A549 (cell line): Measurements from ENCODE around the gene HOMER2. TPM values are rescaled to one million over a fixed set of nuclear protein-coding genes. Genes with fewer than 3 reads are reported as not detected.
"Not testable (repeated sequence)": the region's sequence is repeated elsewhere in the genome, so short reads cannot be mapped to it uniquely, and the experiment has no call there.

Experiments used
- ATAC-seq, 2 experiments: fragments of 200-7000 bp in 1 of 2; fragments of >200 bp in 1 of 2; cut with Nextera tagmentation in 1 of 2; cut with Tn5 transposase in 1 of 2; 3 replicates each; pipeline versions ENCODE4 v1.8.0 to v1.9.1; 2018 to 2020; ENCODE audit warnings: mild to moderate bottlenecking in 1 of 2, moderate library complexity in 1 of 2
- CTCF ChIA-PET: fragments of 300-600 bp; sonication (Branson Sonifier 250); formaldehyde crosslinking; extraction: SDS; loops from one replicate; lab custom pipeline; 2021; ENCODE audit warnings: antibody characterized with exemption, inconsistent platforms; lab: Yijun Ruan, JAX
- POLR2A ChIA-PET: fragments of 350-600 bp; formaldehyde crosslinking; extraction: SDS; loops from one replicate; lab custom pipeline; 2021; ENCODE audit warnings: antibody characterized with exemption, inconsistent platforms; lab: Yijun Ruan, JAX
- DNase-seq, 2 experiments: peaks; one replicate each; pipeline versions ENCODE4 v3.0.0 to v3.0.0-alpha.2; 2011 to 2016; ENCODE audit warnings: low read depth in 1 of 2, low spot score in 1 of 2
- FAIRE-seq: peaks from 2 replicates; lab custom pipeline; 2011; peaks lifted over from hg19 to GRCh38; lab: Jason Lieb, UNC
- H3K27ac ChIP-seq, 2 experiments: fragments of >200 bp; sonication (Bioruptor Twin); formaldehyde crosslinking; 3 replicates each; pipeline ENCODE4 v1.5.1; 2016 to 2017
- H3K4me1 ChIP-seq: fragments of >200 bp; sonication (Bioruptor Twin); formaldehyde crosslinking; 3 replicates; pipeline ENCODE4 v1.6.1; 2016
- H3K4me2 ChIP-seq: fragments of >200 bp; sonication (Bioruptor Twin); formaldehyde crosslinking; 3 replicates; pipeline ENCODE4 v1.6.1; 2016
- H3K4me3 ChIP-seq: fragments of >200 bp; sonication (Bioruptor Twin); formaldehyde crosslinking; 3 replicates; pipeline ENCODE4 v1.5.1; 2016
- H3K9me3 ChIP-seq: fragments of >200 bp; sonication (Bioruptor Twin); formaldehyde crosslinking; 3 replicates; pipeline ENCODE4 v1.6.1; 2016
- BCL3 ChIP-seq: fragments of >200 bp; sonication (Bioruptor Twin); formaldehyde crosslinking; IDR thresholded peaks from 3 replicates; pipeline ENCODE4 v1.6.1; 2016
- CHD2 ChIP-seq: fragments of 150-350 bp; IDR thresholded peaks from 2 replicates; pipeline ENCODE4 v1.6.1; 2014; ENCODE audit warnings: low read length; ENCODE audit not compliant: partially characterized antibody
- CTCF ChIP-seq: fragments of >200 bp; sonication (Bioruptor Twin); formaldehyde crosslinking; IDR thresholded peaks from 3 replicates; pipeline ENCODE4 v1.5.1; 2016
- EHF ChIP-seq: fragments of 250-450 bp; sonication (Bioruptor Pico); IDR thresholded peaks from 2 replicates; pipeline ENCODE4 v1.5.0; 2020; ENCODE audit warnings: mild to moderate bottlenecking
- ESRRA ChIP-seq: fragments of 150-350 bp; IDR thresholded peaks from 2 replicates; pipeline ENCODE4 v1.6.1; 2014; ENCODE audit warnings: mild to moderate bottlenecking, low read length, borderline replicate concordance
- FOSB ChIP-seq: fragments of 250-450 bp; sonication (Bioruptor Pico); IDR thresholded peaks from 2 replicates; pipeline ENCODE4 v1.5.0; 2020; ENCODE audit warnings: mild to moderate bottlenecking, moderate library complexity
- FOXS1 ChIP-seq: fragments of 250-450 bp; sonication (Bioruptor Pico); IDR thresholded peaks from 2 replicates; pipeline ENCODE4 v1.5.0; 2020; ENCODE audit warnings: mild to moderate bottlenecking, moderate library complexity
- HES2 ChIP-seq: fragments of >200 bp; sonication (Bioruptor Twin); formaldehyde crosslinking; IDR thresholded peaks from 2 replicates; pipeline ENCODE4 v1.6.1; 2016
- NFE2L2 ChIP-seq: fragments of 150-350 bp; conservative IDR thresholded peaks from 2 replicates; pipeline ENCODE4 v1.6.1; 2014; ENCODE audit warnings: low read length
- NPAS2 ChIP-seq: fragments of 250-450 bp; sonication (Bioruptor Pico); IDR thresholded peaks from 2 replicates; pipeline ENCODE4 v1.8.0; 2022; ENCODE audit warnings: mild to moderate bottlenecking, moderate library complexity, borderline replicate concordance
- REST ChIP-seq: fragments of 200-600 bp; sonication (generic); IDR thresholded peaks from 2 replicates; pipeline ENCODE4 v1.6.1; 2016; ENCODE audit warnings: antibody characterized with exemption, mild to moderate bottlenecking, moderate library complexity
- SMC3 ChIP-seq: fragments of >200 bp; sonication (Bioruptor Twin); formaldehyde crosslinking; IDR thresholded peaks from 3 replicates; pipeline ENCODE4 v1.6.1; 2018; ENCODE audit warnings: inconsistent platforms
- TP53 ChIP-seq: fragments of 250-450 bp; sonication (Bioruptor Pico); IDR thresholded peaks from 2 replicates; pipeline ENCODE4 v1.5.0; 2021; ENCODE audit warnings: mild to moderate bottlenecking, moderate library complexity
- ZC3H11A ChIP-seq: fragments of 450-650 bp; IDR thresholded peaks from 2 replicates; pipeline ENCODE4 v1.6.1; 2014; ENCODE audit warnings: antibody characterized with exemption, mild to moderate bottlenecking
- WGBS: methylation state at CpG from one replicate; pipeline ENCODE4 v1.1.6; 2017; ENCODE audit errors: missing lambda C conversion rate; 5-methylcytosine and 5-hydroxymethylcytosine counted together
- polyA plus RNA-seq, 4 experiments: library from polyadenylated mRNA; depleted of rRNA in 3 of 4; stranded (reverse); fragments of >200 nt; fragmentation: RNase III in 1 of 4; extraction: RNeasy Plus Mini Kit Qiagen cat#74134 plus additional on column Dnase treatment in 1 of 4; gene quantifications; 2 replicates in 3 of 4; 3 replicates in 1 of 4; pipeline ENCODE4 v1.2.3, GENCODE V29; 2011 to 2017

HOMER2 gene
- polyA plus RNA-seq, 2 of the 4 experiments (the other 2 are of a cell fraction): 9.4 to 15.4 TPM

GRCh38 chr15:82823049-82823448 lies 129.5 kb downstream of the HOMER2 start:
- Histone ChIP-seq H3K4me3 (no peak overlapping the region), H3K4me2 (no peak overlapping the region), H3K9me3 (peaks cover 7% of the 10 kb centered on the region), H3K4me1 (peaks cover 4% of the 10 kb centered on the region; the same call in 2 of the 3 replicates), H3K27ac (no peak overlapping the region)
- ChIA-PET CTCF (no interaction called here), POLR2A (no interaction called here)
- ATAC-seq (no peak), FAIRE-seq (no peak), DNase-seq (no peak)
- TF ChIP-seq NFE2L2 (no peak), BCL3 (no peak), FOXS1 (no peak), SMC3 (no peak), ESRRA (no peak), ZC3H11A (no peak), FOSB (CRISPR knock-in tag) (no peak)
- 97% methylated on average over 5 of the region's 5 CpGs for WGBS

- ATAC-seq, H3K4me2 ChIP-seq, H3K9me3 ChIP-seq, H3K27ac ChIP-seq, DNase-seq, CTCF ChIA-PET, H3K4me1 ChIP-seq, H3K4me3 ChIP-seq, POLR2A ChIA-PET: not testable (repeated sequence)
- FAIRE-seq: peak; percentile 7
Measured at GRCh38 chr15:82821851-82822250, 130.7 kb downstream of the HOMER2 start.

GRCh38 chr15:82821396-82821795 lies 131.1 kb downstream of the HOMER2 start:
- not testable (repeated sequence) for FAIRE-seq

GRCh38 chr15:82820128-82820527 lies 132.4 kb downstream of the HOMER2 start:
- CTCF ChIA-PET: no interaction called here
- POLR2A ChIA-PET: no interaction called here
- peaks cover 7% of the 10 kb centered on the region for H3K9me3 ChIP-seq
- FAIRE-seq: no peak
- no peak overlapping the region for H3K27ac ChIP-seq
- no peak overlapping the region for H3K4me3 ChIP-seq
- DNase-seq: no peak
- no peak overlapping the region for H3K4me2 ChIP-seq
- TF ChIP-seq NFE2L2: no peak
- no peak for TF ChIP-seq EHF (CRISPR knock-in tag)
- TF ChIP-seq HES2: no peak
- no peak for TF ChIP-seq FOXS1
- TF ChIP-seq REST: no peak
- no peak for TF ChIP-seq CTCF
- TF ChIP-seq TP53: no peak
- no peak for TF ChIP-seq ZC3H11A
- TF ChIP-seq CHD2: no peak
- no peak for TF ChIP-seq NPAS2 (CRISPR knock-in tag)
- TF ChIP-seq, all 56 proteins: peak for 0
- no peak for ATAC-seq
- H3K4me1 ChIP-seq: no peaks in the 10 kb centered on the region

More at GRCh38 chr15:82821396-82821795, 131.1 kb downstream of the HOMER2 start:
- DNase-seq, ATAC-seq, H3K4me2 ChIP-seq, H3K27ac ChIP-seq, H3K4me1 ChIP-seq, H3K9me3 ChIP-seq, H3K4me3 ChIP-seq, POLR2A ChIA-PET, CTCF ChIA-PET: not testable (repeated sequence)
- 80% methylated on average over 3 of the region's 3 CpGs for WGBS
